ENCODE results near the gene TSPAN13.

Gene TSPAN13

DNA sequence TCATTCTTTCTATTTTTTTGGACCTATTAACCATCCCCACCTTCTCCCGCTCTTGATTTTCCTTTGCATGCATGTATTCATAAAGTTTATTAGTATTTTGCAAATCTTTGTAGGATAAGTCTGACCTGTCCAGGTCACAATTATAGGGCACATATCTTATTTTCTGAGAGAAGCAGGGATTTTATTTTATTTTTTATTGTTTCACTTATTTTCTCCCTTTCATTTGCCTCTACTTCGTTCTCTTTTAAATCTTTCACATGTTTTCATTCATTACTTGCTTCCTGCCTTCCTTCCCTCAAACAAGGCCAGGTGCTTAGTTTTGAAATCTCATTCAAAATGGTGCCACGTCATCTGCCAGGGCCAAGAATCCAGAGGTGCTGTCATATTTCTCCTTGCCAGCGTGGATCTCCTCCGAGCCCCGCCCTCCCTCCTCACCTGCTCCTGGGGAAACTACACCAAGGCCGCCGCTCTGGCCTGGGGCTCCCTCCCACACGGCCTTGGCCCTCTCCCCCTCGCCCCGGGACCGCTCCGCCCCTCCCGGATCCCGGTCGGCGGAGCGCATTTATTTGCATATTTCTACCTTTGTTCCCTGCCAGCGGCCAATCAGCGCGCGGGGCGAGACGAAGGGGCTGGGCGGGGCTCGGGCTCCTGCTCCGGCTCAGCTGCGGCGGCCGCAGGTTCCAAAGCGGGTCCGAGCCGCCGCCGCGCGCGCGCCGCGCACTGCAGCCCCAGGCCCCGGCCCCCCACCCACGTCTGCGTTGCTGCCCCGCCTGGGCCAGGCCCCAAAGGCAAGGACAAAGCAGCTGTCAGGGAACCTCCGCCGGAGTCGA is at the start of gene TSPAN13:
Gene TSPAN13 (plus strand): TSS at position 654 of the 830 bp plus-strand sequence. CDS start 213 bp downstream, outside the sequence.
- peak; percentile 98 for DNase-seq

- DNase-seq = no peak
Observed at GRCh38 chr7:16708511-16708910, 45.0 kb upstream of the TSPAN13 start.

- no peak for DNase-seq
Observed at GRCh38 chr7:16708980-16709379, 44.6 kb upstream of the TSPAN13 start.

GRCh38 chr7:16710651-16711050 is 42.9 kb upstream of the TSPAN13 start:
- no peak for DNase-seq

GRCh38 chr7:16711730-16712129 is 41.8 kb upstream of the TSPAN13 start:
- DNase-seq = no peak

DNA sequence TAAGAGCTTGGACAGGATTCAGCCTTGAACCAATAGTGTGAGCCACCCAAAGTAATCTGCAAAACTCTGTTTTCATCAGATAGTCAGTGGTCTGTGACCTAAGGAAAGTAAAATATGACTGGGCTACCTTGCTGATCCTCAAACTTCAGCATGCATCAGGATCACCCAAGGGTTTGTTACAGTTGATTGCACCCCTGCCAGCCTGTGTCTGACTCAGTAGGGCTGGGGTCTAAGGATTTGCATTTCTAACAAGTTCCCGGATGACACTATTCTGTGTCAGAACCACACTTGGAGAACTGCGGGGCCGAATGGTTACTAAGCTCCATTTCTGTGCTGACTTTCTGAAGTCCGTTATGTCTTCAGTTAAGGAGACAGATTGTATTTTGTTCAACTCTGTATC is 40.6 kb upstream of the TSPAN13 start:
- DNase-seq = no peak

- no peak for DNase-seq
Observed at GRCh38 chr7:16715928-16716327, 37.6 kb upstream of the TSPAN13 start.

DNA sequence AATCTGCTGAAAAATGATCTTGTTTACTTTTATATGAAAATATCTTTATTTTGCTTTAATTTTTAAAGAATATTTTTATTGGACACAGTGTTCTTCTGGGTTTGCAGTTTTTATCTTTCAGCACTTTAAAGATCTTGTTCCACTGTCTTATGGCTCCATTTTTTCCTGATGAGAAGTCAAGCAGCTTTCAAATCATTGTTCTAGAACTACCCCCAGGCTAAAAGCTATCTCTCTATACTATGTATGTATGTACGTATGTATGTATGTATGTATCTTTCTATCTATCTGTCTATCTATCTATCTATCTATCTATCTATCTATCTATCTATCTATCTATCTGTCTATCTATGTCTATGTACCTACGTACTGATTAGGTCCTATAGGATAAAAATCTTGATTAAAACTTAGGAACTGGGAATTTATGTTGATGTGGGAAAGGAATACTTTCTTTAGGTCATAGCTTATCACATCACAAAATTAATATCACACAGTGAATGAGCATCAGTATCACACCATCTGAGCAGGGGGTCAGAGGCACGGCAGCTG is 35.4 kb upstream of the TSPAN13 start:
- no peak for DNase-seq

DNA sequence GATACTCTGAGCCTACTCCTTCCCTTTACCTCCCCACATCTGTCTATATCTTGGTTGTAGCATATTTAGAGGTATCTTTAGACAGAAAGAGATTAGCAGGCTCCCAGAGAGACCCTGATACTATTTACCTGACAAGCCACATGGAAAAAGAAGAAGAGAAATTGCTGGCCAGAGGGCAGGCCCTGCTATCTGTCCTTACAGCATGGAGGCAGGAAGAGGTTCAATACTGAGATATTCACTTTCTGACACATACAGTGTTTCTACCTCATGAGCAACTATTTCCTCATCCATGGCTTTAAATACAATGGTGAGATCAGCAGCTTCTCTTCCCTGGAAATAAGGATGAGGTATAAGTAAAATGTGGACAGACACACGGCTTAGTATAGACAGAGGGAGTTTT is 33.9 kb upstream of the TSPAN13 start:
- DNase-seq = no peak

GRCh38 chr7:16721541-16721940 is 32.0 kb upstream of the TSPAN13 start:
- DNase-seq = no peak

GRCh38 chr7:16724344-16724743 is 29.2 kb upstream of the TSPAN13 start:
- DNase-seq = no peak

- DNase-seq = no peak
Observed at GRCh38 chr7:16726189-16726588, 27.4 kb upstream of the TSPAN13 start.

DNA sequence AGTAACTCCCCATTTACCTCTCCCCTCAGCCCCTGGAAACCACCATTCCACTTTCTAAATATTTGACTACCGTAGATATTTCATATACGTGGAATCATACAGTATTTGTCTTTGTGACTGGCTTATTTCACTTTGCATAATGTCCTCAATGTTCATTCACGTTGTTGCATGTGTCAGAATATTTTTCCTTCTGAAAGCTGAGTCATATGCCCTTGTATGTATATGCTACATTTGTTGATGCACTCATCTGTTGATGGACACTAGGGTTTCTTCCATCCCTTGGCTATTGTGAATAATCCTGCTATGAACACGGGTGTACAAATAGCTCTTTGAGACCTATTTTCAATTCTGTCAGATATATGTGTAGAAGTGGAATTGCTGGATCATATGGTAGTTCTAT is 25.8 kb upstream of the TSPAN13 start:
- no peak for DNase-seq

- no peak for DNase-seq
Observed at GRCh38 chr7:16728811-16729210, 24.7 kb upstream of the TSPAN13 start.

DNA sequence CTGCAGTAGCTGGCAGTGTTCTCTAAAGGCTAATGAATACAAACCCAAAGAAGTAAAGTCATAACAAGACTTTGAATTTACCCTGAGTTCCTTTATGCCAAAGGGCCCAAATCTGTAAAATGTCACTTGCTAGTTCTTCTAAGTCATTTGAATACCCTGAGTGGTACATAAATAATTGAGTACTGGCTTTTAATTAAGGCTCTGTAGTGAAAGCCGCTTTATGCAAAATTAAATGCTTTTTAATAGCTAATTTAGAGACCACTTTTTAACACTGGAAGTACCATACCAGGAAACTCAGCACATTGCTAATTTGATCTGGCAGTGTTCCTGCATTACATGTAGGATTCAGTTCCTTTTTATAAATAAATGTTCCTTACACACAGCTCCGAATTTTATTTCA is 24.0 kb upstream of the TSPAN13 start:
- no peak for DNase-seq

DNA sequence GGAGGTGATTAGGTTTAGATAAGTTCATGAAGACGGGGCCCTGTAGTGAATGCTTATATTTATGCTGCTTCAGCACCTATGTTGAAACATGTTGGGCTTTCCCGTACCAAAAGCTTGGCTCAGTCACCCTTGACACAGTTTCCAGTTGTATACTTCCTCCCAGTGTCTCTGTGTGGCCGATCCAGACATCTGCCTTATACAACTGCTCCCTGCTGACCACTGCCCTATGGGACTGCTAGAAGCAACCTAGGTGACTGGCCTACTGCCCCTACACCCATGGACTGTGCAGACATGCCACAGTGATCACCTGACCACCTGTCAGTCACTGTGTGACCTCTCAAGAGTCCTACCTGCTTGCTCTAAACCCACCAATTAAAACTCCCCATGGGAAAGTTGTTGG is 22.6 kb upstream of the TSPAN13 start:
- no peak for DNase-seq

DNA sequence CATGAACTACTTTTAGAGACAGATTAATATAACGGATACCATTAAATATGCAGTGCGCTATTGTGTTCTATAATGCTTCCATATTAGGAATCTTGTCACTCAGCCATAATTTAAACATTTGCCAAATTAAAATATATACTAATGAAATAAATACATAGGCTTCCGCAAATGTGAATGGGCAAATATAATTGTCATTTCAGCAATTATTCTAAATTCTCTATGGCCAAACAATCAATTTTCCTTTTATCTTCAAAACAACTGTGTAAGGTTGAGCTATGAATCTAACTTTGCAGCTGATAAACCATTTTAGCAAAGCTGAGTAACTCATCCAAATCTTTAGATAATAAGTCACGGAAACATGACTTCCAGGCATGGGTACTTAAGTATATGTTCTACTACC is 20.7 kb upstream of the TSPAN13 start:
- no peak for DNase-seq

- DNase-seq = no peak
Observed at GRCh38 chr7:16734148-16734726, 19.3 kb upstream of the TSPAN13 start.

GRCh38 chr7:16735020-16735419 is 18.5 kb upstream of the TSPAN13 start:
- no peak for DNase-seq

GRCh38 chr7:16738011-16738688 is 15.4 kb upstream of the TSPAN13 start:
- DNase-seq = no peak

- no peak for DNase-seq
Observed at GRCh38 chr7:16739863-16740622, 13.5 kb upstream of the TSPAN13 start.

GRCh38 chr7:16740623-16740953 is 13.0 kb upstream of the TSPAN13 start:
- no peak for DNase-seq

DNA sequence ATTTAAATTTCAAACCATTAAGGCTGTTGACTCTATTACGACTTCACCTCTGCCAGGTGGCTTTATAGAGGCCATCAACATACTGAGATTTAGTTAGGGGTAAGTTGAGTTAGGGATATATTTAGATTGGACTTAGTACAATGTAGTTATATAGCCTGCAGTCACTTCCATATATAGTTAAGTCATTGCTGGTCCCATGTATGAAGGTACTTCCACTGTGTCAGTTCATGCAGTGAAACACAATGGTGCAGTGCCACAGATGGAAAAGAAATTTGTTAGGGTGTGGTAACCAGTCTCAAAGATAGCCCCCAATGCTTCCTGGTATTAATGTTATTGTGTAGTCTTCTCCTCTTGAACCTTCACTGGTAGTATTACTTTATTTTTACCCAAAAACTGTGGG is 12.6 kb upstream of the TSPAN13 start:
- DNase-seq = no peak

All from SHP77 treated with DMSO at 0.1 percent for 48 hours (cell line).